Central memory CD4-positive, alpha-beta T cell (primary cell): ENCODE data around the gene DAAM2.

Experiments
- DNase-seq: peaks from one replicate; pipeline ENCODE4 v3.0.0; 2022

DAAM2 gene

GRCh38 chr6:39790772-39791171 is 1.4 kb upstream of the DAAM2 start:
- DNase-seq = no peak

DNA sequence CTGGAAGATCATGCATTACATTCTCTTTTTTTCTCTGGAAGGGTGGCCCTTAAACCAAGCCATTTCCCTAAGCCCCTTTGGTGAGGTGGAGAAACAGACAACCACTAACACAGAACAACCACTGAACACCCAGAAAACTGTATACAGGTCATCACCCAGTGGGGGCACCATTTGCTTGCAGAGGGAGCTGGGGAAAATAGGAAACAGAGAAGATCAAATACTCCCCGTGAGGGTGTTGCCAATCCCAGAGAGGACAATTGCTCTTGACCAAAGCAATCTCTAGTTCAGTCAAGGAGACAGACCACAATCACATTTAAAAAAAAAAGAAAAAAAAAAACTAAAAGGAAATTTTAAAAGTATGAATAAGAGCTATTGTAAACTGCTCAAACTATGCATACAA is 865 bp upstream of the DAAM2 start:
- DNase-seq = no peak

GRCh38 chr6:39792540-39793450 is 619 bp downstream of the DAAM2 start:
- no peak for DNase-seq

DNA sequence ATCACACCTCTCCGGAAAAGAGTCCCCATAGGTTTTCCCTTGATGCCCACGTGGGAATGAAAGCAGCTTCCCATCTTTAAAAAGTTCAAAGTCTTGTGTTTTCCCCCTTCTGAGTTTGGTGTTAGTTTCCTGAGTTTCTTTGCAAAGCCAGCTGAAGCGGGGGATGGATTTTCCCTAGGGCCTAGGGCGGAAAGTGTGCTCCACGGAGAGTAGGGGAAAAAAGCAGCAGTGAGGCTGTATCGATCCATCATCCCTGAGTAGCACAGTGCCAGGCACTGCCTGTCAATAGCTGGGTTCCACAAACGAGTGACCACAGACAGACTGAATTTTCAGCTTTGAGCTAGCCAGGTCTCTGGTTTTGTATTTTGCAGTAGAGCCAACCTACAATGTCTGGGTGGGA is 1.3 kb downstream of the DAAM2 start:
- DNase-seq = no peak

- DNase-seq = no peak
Observed at GRCh38 chr6:39794231-39794630, 2.1 kb downstream of the DAAM2 start.

- DNase-seq = no peak
Observed at GRCh38 chr6:39797751-39798150, 5.6 kb downstream of the DAAM2 start.

DNA sequence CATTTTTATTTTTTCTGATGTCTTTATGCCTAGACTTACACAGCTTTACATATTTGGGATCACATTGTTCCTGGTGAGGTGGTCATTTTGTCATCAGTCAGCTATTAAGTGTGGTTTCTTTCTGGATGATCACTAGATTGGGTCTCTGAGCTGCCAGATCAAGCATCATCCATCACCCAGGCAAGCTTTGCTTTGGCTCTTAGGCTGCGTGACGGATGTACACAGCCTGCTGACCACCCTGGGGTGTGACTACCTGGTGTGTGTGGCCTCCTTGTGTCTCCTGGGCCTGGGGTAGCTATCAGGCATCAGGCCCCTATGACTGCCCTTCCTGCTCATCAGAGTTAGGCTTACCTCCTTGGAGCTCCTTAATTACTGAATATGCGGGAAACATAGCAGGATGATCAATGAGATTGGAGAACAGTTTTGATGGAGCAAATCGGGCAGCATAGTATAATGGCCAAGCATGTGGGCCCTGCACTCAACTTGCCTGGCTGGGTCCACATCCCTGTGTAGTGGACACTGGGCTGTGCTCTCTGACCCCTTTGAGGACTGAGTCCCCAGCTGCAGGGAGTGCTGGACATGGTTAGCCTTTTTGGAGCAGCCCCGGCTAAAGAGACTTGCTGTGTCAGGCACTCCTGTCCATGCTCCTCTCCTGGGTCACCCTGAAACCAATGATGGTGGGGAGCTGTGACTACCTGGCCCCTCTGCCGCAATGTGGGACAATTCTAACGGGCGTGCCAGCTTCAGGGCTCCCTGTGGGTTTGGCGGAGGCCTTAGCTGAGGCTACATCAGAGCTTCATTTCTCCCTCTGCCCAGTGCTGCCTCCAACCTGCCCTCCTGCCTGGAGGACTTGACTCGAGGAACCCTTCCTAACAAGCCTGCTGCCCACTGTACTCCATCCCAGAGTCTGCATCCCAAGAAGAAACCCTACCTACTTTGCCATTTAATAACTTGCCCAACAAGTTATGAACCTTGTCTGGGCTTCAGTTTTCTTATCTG is 8.2 kb downstream of the DAAM2 start:
- no peak for DNase-seq

GRCh38 chr6:39801456-39802251 is 9.5 kb downstream of the DAAM2 start:
- no peak for DNase-seq

DNA sequence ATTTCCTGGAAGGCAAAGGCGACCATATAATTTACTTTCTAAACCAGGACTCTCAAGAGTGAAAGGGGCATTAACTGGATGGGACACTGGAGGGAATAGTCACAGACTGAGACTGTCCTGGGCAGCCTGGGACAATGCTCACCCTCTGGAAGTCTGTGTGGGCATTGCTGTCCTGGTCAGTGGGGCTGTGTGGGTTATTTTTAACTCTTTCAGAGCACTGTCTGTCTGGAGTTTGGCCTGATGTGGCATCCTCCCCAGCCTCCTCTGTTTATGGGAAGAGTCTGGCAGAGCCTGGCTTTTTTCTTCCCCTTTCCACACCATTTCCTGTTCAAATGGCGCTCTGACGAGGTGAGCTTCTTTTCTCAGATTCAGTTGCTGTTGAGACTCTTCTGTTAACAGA is 11.7 kb downstream of the DAAM2 start:
- no peak for DNase-seq

- no peak for DNase-seq
Observed at GRCh38 chr6:39804466-39805065, 12.4 kb downstream of the DAAM2 start.

DNA sequence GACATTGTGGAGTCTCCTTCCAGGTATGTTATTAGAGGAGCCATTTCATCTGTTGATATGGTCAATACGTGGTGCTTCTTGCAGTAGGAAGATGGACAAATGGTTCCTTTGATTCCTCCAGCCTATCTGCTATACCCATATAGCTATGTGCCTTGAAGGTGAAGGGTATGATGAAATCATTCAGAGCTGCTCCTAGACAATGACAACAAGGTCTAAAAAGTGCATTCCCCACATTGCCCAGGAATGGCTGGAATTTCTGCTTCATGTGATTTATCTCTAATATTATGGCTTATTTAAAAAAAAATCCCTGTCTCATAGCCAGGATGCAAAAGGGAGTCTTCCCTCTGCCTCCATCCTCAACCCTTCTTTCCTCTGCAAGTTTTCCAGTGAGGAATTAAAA is 14.1 kb downstream of the DAAM2 start:
- DNase-seq = no peak

GRCh38 chr6:39808346-39808745 is 16.2 kb downstream of the DAAM2 start:
- no peak for DNase-seq

- DNase-seq = no peak
Observed at GRCh38 chr6:39808964-39809363, 16.8 kb downstream of the DAAM2 start.

- no peak for DNase-seq
Observed at GRCh38 chr6:39811835-39812345, 19.7 kb downstream of the DAAM2 start.

- no peak for DNase-seq
Observed at GRCh38 chr6:39812496-39812852, 20.3 kb downstream of the DAAM2 start.

- no peak for DNase-seq
Observed at GRCh38 chr6:39812853-39813533, 20.8 kb downstream of the DAAM2 start.

DNA sequence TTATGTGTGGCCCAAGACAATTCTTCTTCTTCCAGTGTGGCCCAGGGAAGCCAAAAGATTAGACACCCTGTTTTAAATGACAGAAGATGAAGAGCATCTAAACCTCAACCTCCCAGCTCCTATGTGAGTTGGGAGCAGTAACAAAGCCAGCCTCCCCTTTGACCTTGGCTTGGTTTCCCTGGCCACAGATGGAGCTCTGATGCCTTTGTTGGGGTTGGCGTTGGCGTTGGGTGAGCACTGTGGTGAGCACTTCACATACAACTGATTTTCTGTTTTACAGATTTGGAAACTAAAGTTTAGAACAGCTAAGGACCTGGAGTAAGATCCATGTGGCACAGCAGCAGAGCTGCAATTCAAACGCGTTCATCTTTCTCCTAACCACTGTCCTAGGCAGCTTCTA is 22.1 kb downstream of the DAAM2 start:
- no peak for DNase-seq

DNA sequence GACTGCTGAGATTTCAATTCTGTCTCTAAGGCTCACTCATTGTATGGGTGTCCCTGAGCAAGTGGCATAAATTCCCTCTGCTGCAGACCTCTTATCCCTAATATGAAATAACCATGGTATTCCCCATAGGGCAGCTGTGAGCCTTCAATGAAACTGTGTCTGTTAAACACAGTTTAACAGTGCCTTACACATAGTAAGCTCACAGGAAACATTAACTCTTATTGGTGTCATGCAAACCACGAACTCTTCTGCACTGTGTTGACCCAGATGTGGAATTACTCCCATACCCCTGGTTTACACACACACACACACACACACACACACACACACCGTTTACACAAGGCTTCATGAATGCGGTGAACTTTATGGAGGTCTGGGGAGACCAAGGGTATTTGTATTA is 23.2 kb downstream of the DAAM2 start:
- DNase-seq = no peak

GRCh38 chr6:39816747-39817146 is 24.6 kb downstream of the DAAM2 start:
- DNase-seq = no peak

GRCh38 chr6:39818695-39819094 is 26.5 kb downstream of the DAAM2 start:
- DNase-seq = no peak

- DNase-seq = no peak
Observed at GRCh38 chr6:39819228-39819627, 27.1 kb downstream of the DAAM2 start.

GRCh38 chr6:39819676-39820075 is 27.5 kb downstream of the DAAM2 start:
- DNase-seq = no peak
